Heart right ventricle (tissue), 16 donors: ENCODE data around the gene PGM5. TPM values are rescaled to one million over a fixed set of nuclear protein-coding genes. Genes with fewer than 3 reads are reported as not detected.

ENCODE experiments used
- ATAC-seq, 8 donors: fragments of 200-7000 bp; cut with Tn5 transposase; one replicate each; pipeline ENCODE4 v1.9.1; 2020; ENCODE audit warnings: mild to moderate bottlenecking in 8 of 8, moderate library complexity in 8 of 8, moderate number of reproducible peaks in 1 of 8
- DNase-seq, 2 donors: peaks; one replicate each; pipeline ENCODE4 v3.0.0-alpha.2; 2020
- H3K27ac ChIP-seq, 10 donors: fragments of 200-600 bp; sonication (generic) in 2 of 10; one replicate each; pipeline versions ENCODE4 v1.5.0 to v1.8.0; 2020 to 2022; ENCODE audit warnings: mild to moderate bottlenecking in 3 of 10
- H3K27me3 ChIP-seq, 7 donors: fragments of 200-600 bp; one replicate each; pipeline ENCODE4 v1.8.0; 2021 to 2022; ENCODE audit warnings: mild to moderate bottlenecking in 2 of 7
- H3K36me3 ChIP-seq, 9 donors: fragments of 200-600 bp; sonication (generic) in 1 of 9; one replicate each; pipeline versions ENCODE4 v1.5.0 to v1.8.0; 2020 to 2022; ENCODE audit warnings: mild to moderate bottlenecking in 2 of 9
- H3K4me1 ChIP-seq, 9 donors: fragments of 200-600 bp; sonication (generic) in 1 of 9; one replicate each; pipeline versions ENCODE4 v1.5.0 to v1.8.0; 2020 to 2022; ENCODE audit warnings: mild to moderate bottlenecking in 4 of 9
- H3K4me3 ChIP-seq, 10 donors: fragments of 200-600 bp; sonication (generic) in 2 of 10; one replicate each; pipeline versions ENCODE4 v1.5.0 to v1.8.0; 2020 to 2022; ENCODE audit warnings: mild to moderate bottlenecking in 7 of 10, moderate library complexity in 2 of 10
- H3K9me3 ChIP-seq, 11 donors: fragments of 200-600 bp in 10 of 11; sonication (generic) in 2 of 11; one replicate each; pipeline versions ENCODE4 v1.5.0 to v1.8.0; 2013 to 2022; ENCODE audit warnings: mild to moderate bottlenecking in 2 of 11, control low read depth in 1 of 11, moderate library complexity in 1 of 11
- WGBS, 2 donors: extraction: QIAGEN DNeasy Blood & Tissue Kit; methylation state at CpG; one replicate each; pipeline ENCODE4 v1.1.7; 2013; ENCODE audit warnings: inconsistent platforms in 1 of 2; 5-methylcytosine and 5-hydroxymethylcytosine counted together
- intact Hi-C, 10 donors: fragments of 100-400 bp; cut with DNase I; formaldehyde crosslinking; loops; one replicate each; pipeline versions ENCODE4 v1.11.1 to v1.14.2; 2022
- polyA plus RNA-seq, 2 donors: library from polyadenylated mRNA; stranded (reverse); fragments of 200-250 nt; gene quantifications; one replicate each; pipeline ENCODE4 v1.2.3, GENCODE V29; 2013
- total RNA-seq, 10 donors: library from RNA; stranded (reverse); fragmentation: NEBNext Ultra II Directional in 3 of 10; extraction: Animal tissue kit (Norgen Biotek cat#: 25700) in 3 of 10; gene quantifications; one replicate each; pipeline versions ENCODE4 v1.2.1 to v1.2.4, GENCODE V29; 2021 to 2023
- TF ChIP-seq, protein P1 (sequence below), 9 donors: fragments of 200-600 bp; sonication (generic) in 2 of 9; IDR thresholded peaks; one replicate each; pipeline versions ENCODE4 v1.5.0 to v1.8.0; 2021 to 2022; ENCODE audit warnings: antibody characterized with exemption in 9 of 9, mild to moderate bottlenecking in 5 of 9, moderate library complexity in 1 of 9
- donor health status: Arrhythmogenic right ventricular cardiomyopathy.
- donor health status: ischemic (EF 13 %, LVEDD 7.1; RV severe dilation, severe dysfunction).
- donor health status: healthy with polysubstance abuse.
- donor health status: DM: no; HTN: yes; CAD: no.
- donor health status: DM: no; HTN: no; CAD: no.
- donor health status: ischemic (EF 25% LVEDD 6.9; RV normal size, moderate dysfunction).
- donor health status: ischemic (EF 25% LVEDD 5.7; RV mildly dilated, moderate dysfunction).
- donor health status: healthy.
- donor health status: DM: yes; HTN: yes; CAD: no.
- donor health status: Ischemic cardiomyopathy.
- donor health status: ischemic (EF 35%, LVEDD 5.7; RV mildly dilated, moderate dysfunction).
- donor health status: nonischemic (EF 11% LVEDD 7.7; RV severe dilation, severe dysfunction).
- donor health status: DM: yes; HTN: yes; CAD: no.
- donor health status: PGD.
- donor health status: ischemic (EF 29% LVEDD 5.4; RV normal size, mild dysfunction).
- donor health status: nonischemic (EF 23%, LVEDD 6.1; RV moderate dilation, normal function).

Gene PGM5
- total and polyA plus RNA-seq, 12 donors = 26.8 to 245 (median 175) TPM

DNA sequence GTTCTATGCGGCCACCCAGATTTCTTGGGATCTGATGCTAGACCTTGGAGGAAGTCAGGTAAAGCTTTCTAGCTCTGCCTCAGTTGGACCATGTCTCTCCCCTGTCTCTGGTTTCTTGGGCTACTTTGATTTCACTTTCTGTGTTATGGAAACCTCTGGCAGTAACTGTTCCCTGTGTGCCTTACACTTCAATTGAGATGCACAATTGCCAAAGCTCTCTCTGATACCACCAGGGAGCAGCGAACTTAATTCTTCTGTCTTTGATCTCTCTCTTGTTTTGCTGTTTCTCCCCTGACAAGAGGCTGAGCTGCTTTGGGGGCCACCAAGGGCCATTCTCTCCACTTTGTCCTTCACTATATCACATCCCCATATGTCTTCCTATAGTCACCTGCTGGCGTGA lies 61.4 kb downstream of the PGM5 start:
- H3K27ac ChIP-seq = peak overlapping the region; percentile 3 to 90 (median 82)

DNA sequence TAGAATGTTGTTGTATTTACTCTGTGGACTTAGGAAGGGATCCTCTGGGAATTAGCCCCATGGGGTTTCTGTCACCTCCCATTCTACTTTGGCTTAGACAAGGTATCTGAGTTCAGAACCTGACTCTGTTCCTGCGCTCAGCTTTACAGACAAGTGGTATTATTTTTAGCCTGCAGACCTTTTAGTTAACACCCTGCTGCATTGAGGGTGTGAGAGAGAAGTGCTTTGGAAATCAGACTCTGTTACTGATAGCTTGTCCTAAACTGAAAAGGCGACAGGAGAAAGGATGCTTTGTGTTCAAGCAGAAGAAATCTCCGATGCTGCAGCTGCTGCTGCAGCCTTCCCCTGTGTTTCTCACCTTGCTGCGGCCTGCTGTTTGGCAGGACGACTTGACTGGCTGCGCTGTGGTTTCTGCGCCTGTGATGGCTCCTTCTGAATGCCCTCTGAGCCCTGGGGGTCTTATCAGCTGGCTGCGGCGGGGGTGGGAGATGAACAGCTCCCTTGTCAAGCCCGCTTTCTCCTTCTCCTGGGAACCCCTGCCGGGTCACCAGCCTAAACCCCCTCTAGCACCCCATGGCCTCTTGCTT lies 61.9 kb downstream of the PGM5 start:
- H3K4me3 ChIP-seq = peak overlapping the region in 2 of 10 donors; percentile 16 to 18
- DNase-seq (peak; percentile 23 to 37), ATAC-seq (peak; percentile 73 to 96 (median 88))
- 47 to 61% methylated on average over 11 of the region's 11 CpGs for WGBS, 2 donors
- H3K27me3 ChIP-seq = no peaks in the 10 kb centered on the region
- TF ChIP-seq, protein P1, sequence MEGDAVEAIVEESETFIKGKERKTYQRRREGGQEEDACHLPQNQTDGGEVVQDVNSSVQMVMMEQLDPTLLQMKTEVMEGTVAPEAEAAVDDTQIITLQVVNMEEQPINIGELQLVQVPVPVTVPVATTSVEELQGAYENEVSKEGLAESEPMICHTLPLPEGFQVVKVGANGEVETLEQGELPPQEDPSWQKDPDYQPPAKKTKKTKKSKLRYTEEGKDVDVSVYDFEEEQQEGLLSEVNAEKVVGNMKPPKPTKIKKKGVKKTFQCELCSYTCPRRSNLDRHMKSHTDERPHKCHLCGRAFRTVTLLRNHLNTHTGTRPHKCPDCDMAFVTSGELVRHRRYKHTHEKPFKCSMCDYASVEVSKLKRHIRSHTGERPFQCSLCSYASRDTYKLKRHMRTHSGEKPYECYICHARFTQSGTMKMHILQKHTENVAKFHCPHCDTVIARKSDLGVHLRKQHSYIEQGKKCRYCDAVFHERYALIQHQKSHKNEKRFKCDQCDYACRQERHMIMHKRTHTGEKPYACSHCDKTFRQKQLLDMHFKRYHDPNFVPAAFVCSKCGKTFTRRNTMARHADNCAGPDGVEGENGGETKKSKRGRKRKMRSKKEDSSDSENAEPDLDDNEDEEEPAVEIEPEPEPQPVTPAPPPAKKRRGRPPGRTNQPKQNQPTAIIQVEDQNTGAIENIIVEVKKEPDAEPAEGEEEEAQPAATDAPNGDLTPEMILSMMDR (IDR thresholded peaks at IDR 0.05) = no peak
- H3K9me3 ChIP-seq = no peaks in the 10 kb centered on the region
- H3K4me1 ChIP-seq = peaks cover 0 to 54% (median 27%) of the 10 kb centered on the region in 9 donors
- intact Hi-C loops = loop anchor here in 1 of 10 donors (10.0 kb wide), 1 partner anchor 86 kb away; no protein-coding TSS in a partner anchor
- peaks cover 0 to 21% (median 0%) of the 10 kb centered on the region in 9 donors for H3K36me3 ChIP-seq
- peak overlapping the region; percentile 48 to 90 (median 84) for H3K27ac ChIP-seq

More for the DNA sequence above, 61.4 kb downstream of the PGM5 start:
- no peaks in the 10 kb centered on the region for H3K9me3 ChIP-seq
- 83 to 84% methylated on average over 3 of the region's 3 CpGs for WGBS, 2 donors
- H3K36me3 ChIP-seq = peaks cover 0 to 15% (median 0%) of the 10 kb centered on the region in 9 donors
- no peak for DNase-seq
- no peaks in the 10 kb centered on the region for H3K27me3 ChIP-seq
- intact Hi-C loops = loop anchor here in 1 of 10 donors (10.0 kb wide), 1 partner anchor 87 kb away; no protein-coding TSS in a partner anchor
- H3K4me3 ChIP-seq = no peak overlapping the region
- peaks cover 0 to 57% (median 27%) of the 10 kb centered on the region in 9 donors for H3K4me1 ChIP-seq
- TF ChIP-seq, protein P1 (IDR thresholded peaks at IDR 0.05) = no peak
- peak in 7 of 8 donors; percentile 11 to 59 (median 40) for ATAC-seq

DNA sequence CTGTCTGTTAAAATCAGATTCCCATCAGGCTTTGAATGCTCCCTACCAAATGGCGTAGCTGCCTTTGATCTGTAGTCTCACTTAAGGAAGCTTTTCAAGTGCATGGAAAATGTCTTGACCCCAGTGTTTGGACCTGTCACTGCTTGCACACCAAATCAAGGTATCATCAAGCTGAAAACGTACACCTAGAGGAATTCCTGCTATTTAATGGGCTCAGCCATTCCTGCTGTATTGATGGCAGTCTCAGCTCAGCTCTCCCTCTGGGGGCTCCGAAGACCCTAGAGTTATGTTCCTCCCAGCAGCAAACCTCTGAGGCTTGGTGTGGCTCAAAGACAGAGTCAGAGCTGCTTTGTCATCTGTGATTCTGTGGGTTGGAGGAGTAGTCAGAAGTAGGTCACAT lies 63.5 kb downstream of the PGM5 start:
- Histone ChIP-seq H3K27me3 (no peaks in the 10 kb centered on the region), H3K36me3 (peaks cover 0 to 35% (median 0%) of the 10 kb centered on the region in 9 donors), H3K4me3 (no peak overlapping the region), H3K4me1 (peaks cover 0 to 54% (median 27%) of the 10 kb centered on the region in 9 donors), H3K27ac (peak overlapping the region in 9 of 10 donors; percentile 27 to 90 (median 83)), H3K9me3 (no peaks in the 10 kb centered on the region)
- TF ChIP-seq, protein P1 (IDR thresholded peaks at IDR 0.05) = no peak
- intact Hi-C loops = loop anchor here in 1 of 10 donors (5.0 to 10.0 kb wide), 2 partner anchors 57 to 85 kb away; no protein-coding TSS in a partner anchor
- WGBS, 2 donors = 70 to 82% methylated on average over 3 of the region's 3 CpGs
- ATAC-seq (no peak), DNase-seq (no peak)

DNA sequence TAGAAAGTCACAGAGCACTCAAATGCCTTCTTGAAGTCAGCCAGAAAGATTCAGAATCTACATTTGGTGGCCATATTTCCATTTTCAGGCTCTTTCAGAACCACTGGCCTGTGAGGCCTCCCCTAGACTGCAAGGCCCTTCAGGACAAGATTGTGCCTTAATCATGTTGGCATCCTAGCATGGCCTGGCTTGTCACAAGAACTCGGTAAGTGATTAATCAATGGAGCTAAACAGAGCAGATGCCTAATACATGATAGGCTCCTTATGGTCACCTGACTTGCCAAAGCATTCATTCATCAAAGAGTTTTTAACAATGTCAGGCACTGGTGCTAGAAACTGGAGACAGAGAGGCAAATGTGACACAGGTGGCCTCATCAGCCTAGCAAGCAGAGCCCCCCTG lies 70.3 kb downstream of the PGM5 start:
- TF ChIP-seq, protein P1 (IDR thresholded peaks at IDR 0.05) = no peak
- whole genome bisulfite sequencing, 2 donors = 35 to 41% methylated on average over 1 of the region's 1 CpG
- peaks cover 0 to 48% (median 0%) of the 10 kb centered on the region in 9 donors for H3K36me3 ChIP-seq
- H3K4me3 ChIP-seq = no peak overlapping the region
- H3K27ac ChIP-seq = peak overlapping the region in 3 of 10 donors; percentile 11 to 29 (median 27)
- H3K9me3 ChIP-seq = no peaks in the 10 kb centered on the region
- no peak for DNase-seq
- peak in 1 of 8 donors; percentile 63 for ATAC-seq
- H3K4me1 ChIP-seq = peaks cover 0 to 28% (median 14%) of the 10 kb centered on the region in 9 donors
- no peaks in the 10 kb centered on the region for H3K27me3 ChIP-seq
- intact Hi-C loops = no loop called here
